Activated naive CD4-positive, alpha-beta T cell treated with Interleukin-2 at 50 U/mL for 16 hours (primary cell): ENCODE results near the gene MRGPRF.

Experiments used
- DNase-seq: peaks from one replicate; pipeline ENCODE4 v3.0.0-alpha.2; 2020

The MRGPRF gene

DNA sequence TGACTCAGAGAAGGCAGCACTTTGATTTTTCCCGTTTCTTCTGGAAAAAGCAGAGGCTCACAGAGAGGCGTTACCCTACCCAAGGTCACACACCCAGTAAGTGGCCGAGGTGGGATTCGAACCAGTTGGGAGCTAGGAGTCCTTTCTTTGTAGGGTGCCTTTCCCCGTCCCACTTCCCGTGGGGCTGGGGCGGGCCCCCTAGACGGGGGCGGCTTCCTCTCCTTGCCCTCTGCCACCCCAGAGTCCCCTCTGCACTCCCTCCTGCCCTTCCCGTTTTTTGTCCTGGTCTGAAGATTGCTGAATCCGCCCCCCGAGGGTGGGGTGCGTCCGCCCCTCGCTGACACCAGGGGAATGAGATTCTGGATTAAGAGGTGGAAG, 36.4 kb upstream of the MRGPRF start:
- DNase-seq, result peak; percentile 27

- DNase-seq, result peak; percentile 90
Measured at GRCh38 chr11:69048694-69049489, 35.8 kb upstream of the MRGPRF start, which contains the start of gene TPCN2. Gene TPCN2 (plus strand): TSS chr11:69048932. CDS start chr11:69048998, 66 bp downstream.

GRCh38 chr11:69048031-69048693, 35.1 kb upstream of the MRGPRF start:
- DNase-seq, result no peak

- DNase-seq, result no peak
Measured at GRCh38 chr11:69044111-69045013, 31.3 kb upstream of the MRGPRF start.

GRCh38 chr11:69041516-69041915, 28.5 kb upstream of the MRGPRF start:
- DNase-seq, result no peak

DNA sequence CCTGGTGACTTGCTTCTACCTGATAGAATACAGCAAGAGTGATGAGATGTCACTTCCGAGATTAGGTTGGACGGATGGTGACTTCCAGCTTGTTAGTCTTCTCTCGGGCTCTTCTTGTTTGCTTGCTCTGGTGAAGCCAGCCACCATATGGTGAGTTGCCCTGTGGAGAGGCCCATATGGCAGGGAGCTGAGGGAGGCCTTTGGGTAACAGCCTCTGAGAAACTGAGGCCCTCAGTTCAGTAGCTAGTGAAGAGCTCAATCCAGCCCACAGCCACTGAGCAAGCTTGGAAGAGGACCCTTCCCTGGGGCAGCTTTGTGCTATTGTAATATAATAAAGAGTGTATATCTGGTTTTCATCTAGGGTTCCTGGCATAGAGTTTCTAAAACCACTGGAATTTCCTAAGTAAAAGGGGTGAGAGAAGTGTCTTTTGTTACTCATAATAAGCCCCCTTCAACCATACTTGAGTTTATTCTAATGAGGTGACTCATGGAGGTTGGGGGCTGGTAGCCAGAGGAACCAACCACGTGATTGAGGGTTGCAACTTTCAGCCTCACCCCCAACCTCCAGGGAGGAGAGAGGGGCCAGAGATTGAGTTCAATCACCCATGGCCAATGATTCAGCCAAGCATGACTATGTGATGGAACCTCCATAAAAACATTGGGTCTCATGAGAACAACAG, 27.7 kb upstream of the MRGPRF start:
- no peak for DNase-seq

- DNase-seq, result no peak
Measured at GRCh38 chr11:69040051-69040450, 27.0 kb upstream of the MRGPRF start.

DNA sequence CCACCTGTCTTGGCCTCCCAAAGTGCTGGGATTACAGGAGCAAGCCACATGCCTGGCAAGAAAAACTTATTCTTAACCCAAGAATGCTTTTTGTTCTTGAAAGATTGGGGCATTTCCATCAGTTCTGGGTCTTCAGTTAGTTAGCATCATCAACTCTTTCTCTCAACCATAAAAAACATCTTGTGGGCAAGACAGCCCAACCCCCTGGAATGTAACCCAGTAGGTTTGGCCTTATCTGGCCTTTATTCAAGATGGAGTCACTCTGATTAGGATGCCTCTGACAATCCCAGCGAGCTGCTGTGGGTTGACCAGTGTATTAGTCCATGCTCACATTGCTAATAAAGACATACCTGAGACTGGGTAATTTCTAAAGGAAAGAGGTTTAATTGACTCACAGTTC, 26.5 kb upstream of the MRGPRF start:
- no peak for DNase-seq

GRCh38 chr11:69037544-69037943, 24.5 kb upstream of the MRGPRF start:
- DNase-seq, result no peak

DNA sequence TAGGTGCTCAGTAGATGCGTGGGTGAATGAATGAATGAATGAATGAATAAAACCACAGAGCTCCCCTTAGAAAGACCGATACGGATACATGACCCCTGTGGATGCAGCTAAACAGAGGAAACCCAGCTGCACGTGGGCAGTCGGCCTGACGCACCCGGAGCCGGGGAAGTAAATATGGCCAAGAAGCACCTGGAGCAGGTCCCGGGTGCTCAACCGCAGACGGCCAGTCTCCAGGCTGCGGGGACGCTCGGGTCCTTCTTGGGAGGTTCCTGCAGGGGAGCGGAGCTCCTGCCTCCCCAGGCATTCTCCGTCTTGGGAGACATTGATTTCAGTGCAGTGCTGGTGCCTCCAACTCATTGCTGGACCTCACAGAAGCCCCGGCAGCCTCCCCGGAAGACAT, 24.0 kb upstream of the MRGPRF start:
- no peak for DNase-seq

DNA sequence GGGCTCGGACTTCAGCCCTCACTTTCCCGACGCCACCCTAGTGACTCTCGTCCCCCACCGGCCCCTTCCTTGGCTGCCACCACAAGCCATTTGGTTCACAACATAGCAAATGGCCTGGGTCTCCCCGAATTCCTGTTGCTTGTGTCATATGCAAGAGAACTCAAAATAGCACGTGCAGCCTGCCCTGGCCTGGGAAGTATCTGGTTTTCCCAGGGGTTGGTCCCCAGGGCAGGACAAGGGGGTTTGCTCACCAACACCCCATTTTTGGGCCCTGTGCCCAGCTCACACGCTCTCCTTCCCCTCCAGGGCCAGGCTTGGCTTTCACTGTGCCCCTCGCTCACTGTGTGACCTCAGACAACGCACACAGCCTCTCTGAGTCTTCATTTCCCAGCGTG, 22.9 kb upstream of the MRGPRF start:
- DNase-seq, result no peak

- no peak for DNase-seq
Measured at GRCh38 chr11:69035150-69035945, 22.3 kb upstream of the MRGPRF start.

GRCh38 chr11:69034123-69034867, 21.2 kb upstream of the MRGPRF start:
- DNase-seq, result no peak

- DNase-seq, result no peak
Measured at GRCh38 chr11:69033431-69033830, 20.4 kb upstream of the MRGPRF start.

DNA sequence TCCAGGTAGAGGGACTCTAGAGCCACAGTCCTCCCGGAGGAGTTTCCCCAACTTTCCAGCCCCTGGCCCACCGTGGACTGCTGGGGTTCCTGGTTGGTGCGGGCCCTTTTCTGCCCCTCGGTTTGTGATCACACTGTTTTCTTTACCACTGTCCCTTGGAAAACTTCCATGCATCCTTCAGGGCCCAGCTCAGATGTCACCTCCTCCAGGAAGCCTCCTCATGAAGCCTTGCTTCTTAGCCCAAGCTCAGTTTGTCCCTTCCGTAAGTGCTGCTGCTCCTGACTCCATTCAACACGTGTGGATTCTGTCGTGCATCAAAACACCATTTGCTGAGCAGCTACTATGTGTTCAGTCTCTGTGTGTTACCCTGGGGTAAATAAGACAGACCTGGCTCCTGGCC, 19.8 kb upstream of the MRGPRF start:
- DNase-seq, result no peak

- DNase-seq, result no peak
Measured at GRCh38 chr11:69030301-69030700, 17.3 kb upstream of the MRGPRF start.

DNA sequence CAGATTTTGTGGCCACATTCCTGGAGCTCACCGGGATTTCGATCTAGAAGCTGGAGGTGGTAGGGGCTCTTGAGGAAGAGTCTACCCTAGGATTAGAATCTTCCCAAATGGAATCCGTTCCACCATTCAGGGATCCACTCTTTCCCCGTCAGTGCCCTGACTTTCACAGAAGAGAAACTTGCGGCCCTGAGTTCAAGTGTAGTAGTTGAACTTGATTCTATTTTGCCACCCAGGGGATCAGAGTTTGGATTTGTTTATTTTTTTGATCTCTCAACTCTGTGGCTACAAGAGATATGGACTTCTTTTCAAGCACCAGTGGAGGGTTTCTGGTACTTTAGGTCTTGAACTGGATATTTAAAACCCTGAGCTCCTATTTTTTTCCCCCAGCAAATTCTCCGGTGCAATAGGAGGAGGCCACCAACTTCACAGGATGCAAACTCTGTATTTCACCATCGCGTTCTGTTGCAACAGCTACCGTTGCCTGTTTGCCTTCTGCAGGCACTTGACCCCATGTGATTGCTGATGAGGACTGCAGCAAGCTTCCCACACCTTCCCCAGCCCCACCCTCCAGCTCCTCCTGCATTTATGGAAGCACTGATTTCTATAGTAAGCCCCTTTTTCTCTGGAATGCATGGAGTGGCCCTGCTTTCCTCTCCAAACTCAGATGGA, 14.8 kb upstream of the MRGPRF start:
- no peak for DNase-seq

GRCh38 chr11:69024509-69024908, 11.5 kb upstream of the MRGPRF start:
- no peak for DNase-seq

- DNase-seq, result no peak
Measured at GRCh38 chr11:69022260-69022659, 9.2 kb upstream of the MRGPRF start.

- DNase-seq, result no peak
Measured at GRCh38 chr11:69018924-69019323, 5.9 kb upstream of the MRGPRF start.

GRCh38 chr11:69017951-69018350, 4.9 kb upstream of the MRGPRF start:
- DNase-seq, result no peak
